NCI-H146 treated with DMSO at 0.1 percent for 48 hours (cell line): ENCODE data around the gene LYL1.

ENCODE experiments used
- DNase-seq: peaks from one replicate; lab custom pipeline; 2025; ENCODE audit not compliant: unreplicated experiment; lab: John Stamatoyannopoulos, UW

Gene LYL1

DNA sequence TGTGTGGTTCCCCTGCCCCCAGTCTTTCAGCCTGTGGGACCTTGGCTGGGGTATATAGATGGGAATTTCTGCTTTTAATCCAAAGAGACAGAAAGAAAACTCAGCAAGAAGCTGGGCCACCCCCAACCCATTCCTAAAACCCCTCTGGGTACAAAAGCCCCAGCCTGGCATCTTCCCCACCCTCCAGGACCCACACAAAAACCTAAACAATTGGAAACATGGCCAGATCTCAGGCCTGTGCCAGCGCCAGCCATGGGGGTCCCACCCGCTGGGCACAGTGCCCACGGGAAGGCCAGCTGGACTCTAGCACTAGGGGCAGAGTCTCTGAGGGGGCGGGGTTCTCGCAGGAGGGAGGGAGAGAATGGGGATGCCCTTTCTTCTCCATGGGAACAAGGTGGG lies 8.6 kb downstream of the LYL1 start:
- DNase-seq: no peak

GRCh38 chr19:13093407-13094105 lies 9.1 kb downstream of the LYL1 start:
- peak; percentile 89 for DNase-seq

GRCh38 chr19:13092606-13093235 lies 9.9 kb downstream of the LYL1 start:
- no peak for DNase-seq

- DNase-seq: no peak
These were observed 10.5 kb downstream of the LYL1 start for GRCh38 chr19:13092158-13092543.

DNA sequence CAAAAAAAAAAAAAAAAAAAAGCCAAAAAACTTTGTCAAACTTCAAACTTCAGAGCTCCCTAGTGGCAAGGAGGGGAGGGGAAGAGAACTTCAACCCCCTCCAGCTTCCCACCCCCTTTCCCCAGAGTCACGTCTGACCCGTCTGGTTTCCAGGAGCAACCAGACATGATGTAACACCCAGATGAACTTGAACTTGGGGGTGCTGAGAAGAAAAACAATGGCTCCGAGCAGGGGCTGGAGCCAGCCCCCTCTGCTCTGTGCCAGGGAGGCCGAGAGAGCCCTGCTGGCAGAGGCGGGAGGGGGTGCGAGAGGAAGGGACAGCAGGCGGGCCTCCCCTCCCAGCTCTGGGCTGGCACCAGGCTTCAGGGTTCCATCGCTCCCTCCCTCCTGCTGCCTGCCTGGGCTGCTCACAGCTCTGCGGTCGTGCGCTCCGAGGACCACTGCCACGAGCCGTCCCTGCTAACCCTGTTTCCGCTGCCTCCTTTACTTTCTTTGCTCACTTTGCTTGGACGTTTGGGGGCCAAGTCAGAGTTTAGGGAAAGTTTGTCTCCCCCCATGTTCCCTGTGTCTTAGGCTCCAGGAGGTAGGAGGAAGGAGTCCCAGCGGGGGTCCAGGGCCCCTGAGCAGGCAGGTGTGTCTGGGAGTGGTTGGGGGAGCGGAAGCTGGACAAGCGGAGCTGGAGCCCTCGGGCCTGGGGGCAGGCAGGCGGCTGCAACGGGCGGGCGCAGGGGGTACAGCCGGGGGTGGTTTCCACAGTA lies 11.1 kb downstream of the LYL1 start:
- DNase-seq: no peak

GRCh38 chr19:13090511-13091231 lies 12.0 kb downstream of the LYL1 start:
- DNase-seq: no peak

DNA sequence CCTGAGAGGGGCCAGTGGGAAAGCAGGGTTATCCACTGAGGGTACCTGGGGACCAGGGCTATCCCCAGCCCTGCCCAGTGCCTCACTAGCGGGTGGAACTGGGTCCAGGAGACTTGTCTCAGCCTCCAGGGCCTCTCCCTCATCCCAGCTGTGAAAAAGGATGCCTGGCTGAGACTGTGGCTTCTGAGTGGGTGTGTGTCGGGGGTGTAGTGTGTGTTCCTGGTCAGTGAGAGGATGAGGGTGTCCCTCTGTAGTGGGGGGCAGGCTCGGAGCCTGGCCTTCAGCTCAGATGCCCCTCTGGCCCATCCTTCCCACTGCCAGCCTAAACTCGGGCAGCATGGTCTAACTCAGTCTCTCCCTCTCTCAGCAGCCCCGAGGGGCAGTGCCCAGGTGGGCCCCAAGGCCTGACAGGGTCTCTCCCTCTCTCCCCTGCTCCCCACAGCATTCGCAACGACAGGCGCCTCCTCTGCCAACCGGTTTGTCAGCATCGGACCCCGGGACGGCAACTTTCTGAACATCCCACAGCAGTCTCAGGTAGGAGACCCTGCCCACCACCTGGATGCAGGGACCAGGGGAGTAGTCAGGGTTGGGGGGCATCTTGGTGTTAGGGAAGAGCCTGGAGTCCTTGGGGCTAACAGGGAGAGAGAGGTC lies 12.7 kb downstream of the LYL1 start:
- DNase-seq: no peak

GRCh38 chr19:13089139-13089856 lies 13.4 kb downstream of the LYL1 start:
- no peak for DNase-seq

- no peak for DNase-seq
These were observed 14.7 kb downstream of the LYL1 start for GRCh38 chr19:13087795-13088537.

DNA sequence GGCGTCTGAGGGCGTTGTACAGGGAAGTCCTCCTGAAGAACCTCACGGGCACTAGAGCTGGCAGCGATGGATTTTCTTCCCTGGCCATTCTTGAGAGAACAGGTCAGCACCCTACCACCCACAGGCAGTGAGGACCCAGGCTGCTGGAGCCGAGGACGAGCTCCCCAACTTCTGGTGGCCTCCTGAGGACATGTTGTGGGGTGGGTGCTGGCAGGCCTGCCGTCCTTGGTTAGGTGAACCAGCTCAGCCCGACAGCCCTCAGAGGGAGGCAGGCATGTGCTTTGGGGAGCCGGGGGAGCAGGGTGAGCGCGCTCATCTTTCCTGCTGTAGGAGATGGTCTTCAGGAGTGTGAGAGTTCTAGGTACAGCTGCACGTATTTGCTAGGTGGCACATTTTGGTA lies 15.4 kb downstream of the LYL1 start:
- no peak for DNase-seq

DNA sequence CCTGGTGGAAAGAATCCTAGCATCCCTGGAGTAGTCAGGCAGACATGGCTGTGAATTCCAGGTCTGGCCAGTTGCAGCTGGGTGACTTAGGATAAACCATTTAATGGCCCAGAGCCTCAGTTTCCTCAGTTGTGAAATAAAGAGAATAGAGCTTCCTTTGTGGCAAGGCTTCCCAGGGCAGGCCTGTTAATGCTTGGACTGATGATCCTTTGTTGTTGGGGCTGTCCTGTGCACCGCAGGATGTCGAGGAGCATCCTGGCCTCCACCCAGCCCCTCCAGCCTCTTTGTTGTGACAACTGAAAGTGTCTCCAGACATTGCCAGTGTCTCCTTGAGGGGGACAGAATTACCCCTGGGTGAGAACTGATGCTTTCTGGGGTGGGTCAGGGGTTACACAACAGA lies 16.3 kb downstream of the LYL1 start:
- DNase-seq: no peak

- no peak for DNase-seq
These were observed 17.0 kb downstream of the LYL1 start for GRCh38 chr19:13085666-13086065.

GRCh38 chr19:13083627-13084026 lies 19.0 kb downstream of the LYL1 start:
- DNase-seq: no peak

DNA sequence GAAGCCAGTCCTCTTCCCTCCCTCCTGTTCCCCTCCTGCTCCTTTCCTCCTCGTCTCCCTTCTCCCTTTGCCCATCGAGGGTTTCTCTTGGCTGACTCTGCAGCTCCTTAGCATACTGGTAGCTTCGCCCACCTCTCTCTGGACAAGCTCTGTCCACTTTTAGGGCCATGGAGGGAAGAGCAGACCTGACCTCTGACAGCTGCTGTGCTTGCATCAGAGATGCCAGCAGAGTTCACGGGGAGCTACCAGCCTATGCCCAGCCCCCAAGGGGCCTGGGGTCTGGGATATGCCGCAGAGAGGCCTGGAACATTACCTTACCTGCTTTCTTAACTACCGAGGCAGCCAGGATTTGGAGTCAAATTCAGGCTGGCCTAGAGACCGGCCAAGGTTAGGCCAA lies 19.7 kb downstream of the LYL1 start:
- no peak for DNase-seq

- DNase-seq: peak; percentile 90
These were observed 20.3 kb downstream of the LYL1 start for GRCh38 chr19:13082192-13083007.

- no peak for DNase-seq
These were observed 23.1 kb downstream of the LYL1 start for GRCh38 chr19:13079542-13079986.

DNA sequence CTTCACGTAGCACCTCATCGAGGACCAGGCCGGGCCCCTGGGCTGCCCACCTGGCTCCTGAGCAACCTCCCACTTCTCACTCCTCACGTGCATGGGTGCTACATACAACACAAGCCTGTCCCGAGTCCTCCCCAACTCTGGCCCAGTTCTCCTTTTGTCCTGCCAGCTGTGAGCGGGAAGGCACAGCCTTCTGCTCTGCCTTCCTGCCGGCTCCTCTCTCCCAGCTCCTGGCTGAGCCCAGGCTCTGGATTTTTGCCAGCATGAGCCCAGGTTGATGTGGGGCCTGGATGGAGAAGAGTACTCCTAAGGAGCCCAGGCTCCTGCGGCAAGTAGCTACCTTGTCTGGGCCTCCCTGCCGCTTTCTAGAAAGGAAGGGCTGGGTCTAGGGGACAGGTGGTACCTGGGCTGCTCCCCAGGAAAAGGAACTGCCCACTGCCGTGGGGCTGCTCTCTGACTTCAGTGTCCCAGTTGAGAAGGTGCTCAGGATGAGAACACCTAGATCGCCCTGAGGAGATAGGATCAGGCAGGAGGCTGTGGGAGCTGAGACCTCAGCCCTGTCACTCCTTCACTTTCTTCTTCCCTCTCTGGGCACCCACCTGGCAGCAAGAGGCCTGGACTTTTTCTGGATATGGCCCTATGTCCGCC lies 23.6 kb downstream of the LYL1 start:
- DNase-seq: no peak

DNA sequence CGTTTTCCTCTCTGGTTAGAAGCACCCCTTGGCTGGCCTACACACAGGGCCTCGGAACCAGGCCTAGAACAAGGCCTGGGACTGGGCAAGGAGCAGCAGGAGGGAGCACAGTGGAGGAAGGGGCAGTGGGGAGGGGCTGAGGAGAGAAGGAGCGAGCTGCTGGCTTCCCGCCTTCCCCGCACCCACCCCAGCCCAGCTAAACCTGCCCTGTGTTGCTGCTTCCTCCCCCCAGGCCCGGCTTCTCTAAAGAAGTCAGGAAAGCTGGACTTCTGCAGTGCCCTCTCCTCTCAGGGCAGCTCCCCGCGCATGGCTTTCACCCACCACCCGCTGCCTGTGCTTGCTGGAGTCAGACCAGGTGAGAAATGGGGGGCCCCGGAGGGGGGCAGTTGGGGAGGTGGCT lies 24.3 kb downstream of the LYL1 start:
- no peak for DNase-seq
